Stimulated activated CD8-positive, alpha-beta memory T cell treated with anti-CD3 and anti-CD28 coated beads, Interleukin-4, amount 100 ng/mL, for 24 hours (primary cell): ENCODE data around the gene IL9R.
"Not testable (repeated sequence)": the region's sequence is repeated elsewhere in the genome, so short reads cannot be mapped to it uniquely, and the experiment has no call there.

Experiments used
- DNase-seq: peaks from one replicate; pipeline ENCODE4 v3.0.0-alpha.2; 2020; ENCODE audit warnings: low read depth

IL9R gene

GRCh38 chrX:155997436-155997835 lies at the start of gene IL9R:
TSS of gene IL9R (plus strand) at chrX:155997696. CDS start at chrX:155997760, 64 bp downstream.
- peak; percentile 65 for DNase-seq

DNA sequence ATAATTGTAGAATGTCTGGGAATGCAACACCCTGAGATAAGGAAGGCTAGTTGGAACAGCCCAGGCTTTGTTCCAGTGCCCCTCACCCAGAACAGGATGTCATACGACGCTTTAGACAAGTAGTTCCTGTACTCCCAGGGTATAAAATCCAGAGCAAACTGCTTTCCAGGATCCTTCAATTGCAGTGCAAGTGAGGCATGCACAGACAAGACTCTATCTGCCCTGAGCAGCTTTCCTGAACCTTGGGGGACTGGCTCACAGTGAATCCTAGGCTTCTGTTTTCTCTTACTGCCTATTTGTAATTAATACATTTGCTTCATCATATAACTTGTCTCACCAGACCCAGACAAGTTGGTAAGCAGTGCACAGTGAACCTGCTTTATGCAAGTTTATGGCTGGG lies 48.4 kb upstream of the IL9R start:
- no peak for DNase-seq

DNA sequence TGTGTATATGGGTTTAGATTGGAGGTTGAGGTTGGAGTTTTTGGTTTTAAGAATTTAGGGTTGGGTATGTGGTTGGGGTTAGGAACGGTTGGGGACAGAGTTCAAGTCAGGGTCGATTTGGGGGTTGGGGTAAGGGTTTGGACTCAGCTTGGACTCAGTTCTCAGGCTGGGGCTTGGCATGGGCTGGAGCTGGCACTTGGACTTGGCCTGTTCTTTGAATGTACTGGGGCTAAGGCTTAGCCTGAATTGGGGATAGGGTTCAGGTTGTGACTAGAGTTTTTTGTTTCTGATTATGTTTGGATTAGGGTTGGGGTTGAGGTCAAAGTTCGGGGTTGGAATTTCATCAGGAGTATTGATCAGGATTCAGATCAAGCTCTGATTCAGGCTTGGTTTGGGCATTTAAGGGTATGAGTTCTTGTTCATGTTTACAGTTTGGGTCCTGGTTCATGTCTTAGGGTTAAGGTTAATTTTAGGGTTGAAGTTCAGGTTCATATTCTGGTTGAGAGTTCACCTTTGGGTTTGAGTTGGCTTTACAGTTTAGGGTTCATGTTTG lies 46.2 kb upstream of the IL9R start:
- no peak for DNase-seq

- DNase-seq: no peak
Observed at GRCh38 chrX:155953055-155953454, 44.4 kb upstream of the IL9R start.

- no peak for DNase-seq
Observed at GRCh38 chrX:155954793-155955192, 42.7 kb upstream of the IL9R start.

DNA sequence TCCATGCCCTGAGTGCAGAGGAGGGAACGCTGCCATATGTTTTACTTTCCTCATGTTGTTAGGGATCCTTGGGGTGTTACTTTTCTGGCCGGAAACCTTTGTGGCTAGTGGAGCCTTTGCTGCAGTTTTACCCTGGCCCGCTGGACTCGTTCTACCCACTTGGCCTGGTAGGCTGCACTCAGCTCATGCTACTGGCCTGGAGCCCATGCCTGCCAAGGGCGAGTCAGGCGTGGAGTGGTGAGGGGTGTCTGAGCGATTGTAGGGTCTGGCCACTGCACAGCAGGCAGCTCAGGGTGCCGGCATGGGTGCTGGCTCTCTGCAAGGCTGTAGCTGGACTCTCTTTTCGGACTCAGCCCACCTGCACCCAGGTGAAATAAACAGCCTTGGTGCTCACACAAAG lies 41.4 kb upstream of the IL9R start:
- DNase-seq: no peak

- DNase-seq: no peak
Observed at GRCh38 chrX:155956649-155957048, 40.8 kb upstream of the IL9R start.

GRCh38 chrX:155957843-155958242 lies 39.7 kb upstream of the IL9R start:
- DNase-seq: no peak

- no peak for DNase-seq
Observed at GRCh38 chrX:155959018-155959587, 38.4 kb upstream of the IL9R start.

- no peak for DNase-seq
Observed at GRCh38 chrX:155962906-155963305, 34.6 kb upstream of the IL9R start.

DNA sequence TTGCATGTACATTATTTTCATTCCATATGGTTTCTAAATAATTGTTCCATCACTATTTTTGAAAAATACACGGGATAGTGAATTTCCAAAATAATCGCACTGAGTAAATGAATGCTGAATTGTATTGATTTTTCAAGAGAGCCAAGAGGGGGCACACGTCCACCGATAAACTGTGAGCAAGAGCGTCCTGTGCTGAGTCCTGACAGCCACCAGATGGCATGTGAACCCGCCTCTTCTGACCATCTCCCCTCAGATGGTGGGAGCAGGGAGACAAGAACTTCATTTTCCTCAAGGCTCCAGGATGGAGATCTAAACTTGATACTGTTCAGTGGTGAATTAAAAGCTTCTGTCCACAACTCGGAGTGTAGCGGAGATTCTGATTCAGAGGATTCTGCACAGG lies 30.6 kb upstream of the IL9R start:
- no peak for DNase-seq

DNA sequence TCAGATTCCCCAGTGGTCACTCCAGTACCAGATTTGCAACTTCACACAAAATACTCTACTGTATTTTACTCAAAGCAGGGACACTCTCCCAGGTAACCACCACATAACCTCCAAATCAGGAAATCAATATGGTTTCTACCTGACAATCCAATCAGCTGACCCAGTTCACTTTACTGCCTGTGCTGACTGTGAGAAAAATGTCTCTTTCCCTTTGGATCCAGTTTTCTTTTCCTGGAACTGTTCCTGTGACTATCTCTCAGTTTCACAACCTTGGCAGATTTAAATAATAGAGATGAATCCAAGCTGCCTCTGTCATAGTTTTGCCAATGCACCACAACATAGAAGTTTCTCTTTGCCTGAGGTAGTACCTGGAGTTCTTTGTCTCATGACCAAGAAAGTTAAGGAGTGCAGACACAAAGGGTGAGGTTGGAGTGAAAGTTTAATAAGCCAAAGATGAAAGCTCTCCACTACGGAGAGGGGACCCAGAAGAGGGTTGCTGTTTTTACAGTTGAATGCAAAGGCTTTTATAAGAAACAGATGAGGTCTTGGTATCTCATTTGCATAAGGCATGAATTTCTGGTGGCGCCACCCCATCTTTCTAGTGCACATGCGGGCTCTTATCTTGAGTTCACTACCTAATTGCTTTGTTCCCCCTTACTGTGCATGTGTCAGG lies 29.7 kb upstream of the IL9R start:
- no peak for DNase-seq

DNA sequence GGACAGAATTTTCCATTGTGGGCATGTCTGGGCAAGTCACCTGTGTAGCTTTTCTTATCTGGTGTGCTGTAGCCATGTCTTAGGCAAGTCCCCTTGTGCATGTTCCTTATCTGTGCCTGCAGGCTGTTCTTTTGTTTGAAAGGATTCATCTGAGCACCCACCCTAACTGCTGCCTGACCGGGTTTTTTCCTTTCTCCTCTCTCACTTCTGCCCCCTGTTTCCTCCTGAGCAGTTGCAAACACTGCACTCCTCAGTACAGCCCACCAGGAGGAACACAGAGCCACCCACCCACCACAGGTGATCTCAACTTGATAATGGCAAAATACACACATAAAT lies 29.2 kb upstream of the IL9R start:
- no peak for DNase-seq

GRCh38 chrX:155968791-155969190 lies 28.7 kb upstream of the IL9R start:
- no peak for DNase-seq

DNA sequence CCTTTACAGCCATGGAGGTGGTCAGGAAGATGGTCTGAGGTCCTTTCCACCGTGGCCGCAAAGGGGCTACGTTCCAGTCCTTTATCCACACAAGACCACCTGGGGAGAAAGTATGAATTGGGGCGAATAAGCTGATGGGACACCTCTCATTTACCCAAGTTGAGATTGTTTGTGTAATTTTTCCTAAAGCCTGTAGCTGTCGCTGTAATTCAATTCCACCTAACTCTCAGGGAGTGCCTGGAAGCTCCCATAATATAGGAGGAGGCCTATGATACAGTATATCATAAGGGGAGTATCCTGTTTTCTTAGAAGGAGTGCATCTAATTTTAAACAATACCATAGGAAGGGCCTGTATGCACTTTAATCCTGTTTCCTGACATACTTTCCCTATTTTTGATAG lies 25.8 kb upstream of the IL9R start:
- not testable (repeated sequence) for DNase-seq

DNA sequence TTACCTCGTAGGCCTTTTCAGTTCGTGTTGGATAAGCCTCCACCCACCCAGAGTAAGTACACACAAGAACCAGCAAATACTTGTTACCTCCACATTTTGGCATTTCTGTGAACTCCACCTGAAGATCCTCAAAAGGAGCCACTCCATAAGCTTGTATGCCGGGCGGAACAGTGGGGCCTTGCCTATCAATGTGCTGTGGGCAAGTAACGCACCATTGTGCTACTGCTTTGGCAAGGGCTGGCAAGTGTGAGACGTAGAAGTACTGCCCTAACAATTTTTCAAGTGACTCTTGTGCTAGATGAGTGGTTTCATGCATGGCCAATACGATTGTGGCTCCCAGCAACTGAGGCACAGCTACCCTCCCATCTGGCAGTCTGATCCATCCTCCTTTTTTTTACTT lies 25.3 kb upstream of the IL9R start:
- not testable (repeated sequence) for DNase-seq

GRCh38 chrX:155983326-155983725 lies 14.2 kb upstream of the IL9R start:
- DNase-seq: no peak

GRCh38 chrX:155985208-155985607 lies 12.3 kb upstream of the IL9R start:
- DNase-seq: no peak

GRCh38 chrX:155986995-155987394 lies 10.5 kb upstream of the IL9R start:
- not testable (repeated sequence) for DNase-seq

GRCh38 chrX:155988859-155989258 lies 8.6 kb upstream of the IL9R start:
- no peak for DNase-seq

DNA sequence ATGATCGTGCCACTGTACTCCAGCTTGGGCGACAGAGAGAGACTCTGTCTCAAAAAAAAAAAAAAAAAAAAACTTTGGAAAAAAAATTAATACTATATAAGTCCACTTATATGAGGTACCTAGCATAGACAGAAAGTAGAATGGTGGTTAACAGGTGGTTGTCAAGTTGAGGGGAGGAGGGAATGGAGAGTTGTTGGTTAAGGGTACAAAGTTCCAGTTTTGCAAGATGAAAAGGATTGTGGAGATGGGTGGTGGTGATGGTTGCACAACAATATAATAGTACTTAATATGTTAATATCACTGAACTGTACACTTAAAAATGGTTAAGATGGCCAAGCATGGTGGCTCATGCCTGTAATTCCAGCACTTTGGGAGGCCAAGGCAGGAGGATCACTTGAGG lies 4.1 kb upstream of the IL9R start:
- no peak for DNase-seq

DNA sequence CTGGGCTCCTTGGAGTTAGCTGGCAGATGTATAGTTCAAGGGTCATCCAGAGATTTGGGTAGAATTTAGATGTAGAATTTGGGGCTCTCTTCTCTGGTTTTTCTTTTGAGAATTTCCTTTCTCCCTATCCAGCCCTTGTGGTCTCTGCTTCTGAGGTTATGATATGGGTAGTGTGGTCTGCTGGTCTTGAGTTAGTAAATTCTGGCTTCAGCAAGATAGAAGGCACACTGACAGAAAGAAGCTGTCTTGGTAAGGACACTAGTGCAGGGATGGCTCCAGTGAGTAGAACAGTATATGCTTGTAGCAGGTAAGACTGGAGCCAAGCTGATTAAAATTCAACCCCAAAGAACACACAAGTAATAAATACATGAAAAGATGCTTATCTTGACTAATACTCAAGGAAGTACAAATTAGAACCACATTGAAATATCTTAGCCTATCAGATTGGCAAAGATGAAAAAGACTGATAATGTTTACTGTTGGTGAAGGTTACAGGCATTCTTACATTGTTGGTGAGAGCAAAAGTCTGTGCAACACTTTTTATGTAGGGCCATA lies 2.1 kb upstream of the IL9R start:
- no peak for DNase-seq

DNA sequence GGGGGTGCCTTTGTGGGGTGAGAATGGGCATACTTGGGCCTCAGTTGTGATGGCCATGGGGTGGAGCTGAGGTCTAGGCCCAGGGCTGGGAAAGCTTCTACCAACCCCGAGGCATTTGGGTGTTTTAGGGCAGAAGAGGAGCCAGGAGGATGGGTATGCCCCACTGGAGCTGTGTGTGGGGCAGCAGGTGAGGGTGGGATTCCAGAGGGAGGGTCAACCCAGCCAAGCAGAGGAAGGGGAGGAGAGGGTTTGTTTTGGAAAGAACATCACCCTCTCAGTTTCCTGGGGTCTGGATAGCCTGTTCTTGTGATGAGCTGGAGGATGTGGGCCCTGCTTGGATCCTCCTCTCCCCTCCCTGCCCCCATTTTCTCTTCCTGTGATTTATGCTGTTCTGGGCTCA lies 620 bp downstream of the IL9R start:
- DNase-seq: no peak
